ENCODE results near the gene CAPZB. TPM values are rescaled to one million over a fixed set of nuclear protein-coding genes. Genes with fewer than 3 reads are reported as not detected.

Gene CAPZB
- total and polyA plus RNA-seq, 10 donors = 139 to 386 (median 277) TPM

DNA sequence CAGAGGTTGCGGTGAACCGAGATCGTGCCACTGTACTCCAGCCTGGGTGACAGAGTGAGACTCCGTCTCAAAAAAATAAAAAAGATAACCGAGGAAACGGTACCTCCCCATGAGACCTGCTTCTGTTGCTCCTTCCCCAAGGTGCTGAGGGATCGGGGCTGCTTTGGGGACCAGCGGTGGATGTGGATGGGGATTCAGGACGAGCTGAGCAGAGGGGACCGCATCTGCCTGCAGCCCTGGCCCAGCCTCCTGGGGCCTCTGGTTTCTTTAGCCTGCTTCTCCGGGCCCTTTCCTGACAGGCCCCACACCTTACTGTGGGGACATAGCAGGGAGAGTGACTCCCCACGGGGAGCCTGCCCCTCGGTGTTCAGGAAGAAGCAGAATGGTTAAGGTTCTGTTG lies 156.2 kb downstream of the CAPZB start:
- intact Hi-C loops (cut with DNase I; ENCODE audit: low total_unique reads) = no loop called here
- Histone ChIP-seq H3K4me1 (no peaks in the 10 kb centered on the region), H3K9me3 (no peaks in the 10 kb centered on the region), H3K36me3 (peaks cover 0 to 91% (median 43%) of the 10 kb centered on the region in 6 donors), H3K27ac (no peak overlapping the region), H3K4me3 (no peak overlapping the region), H3K27me3 (replicated peaks in 1 of 7) (no peaks in the 10 kb centered on the region)
- 86 to 94% (median 93%) methylated on average over 12 to 13 of the region's 13 CpGs for WGBS, 5 donors
- DNase-seq = no peak
- TF ChIP-seq POLR2A (IDR thresholded peaks at IDR 0.05) (no peak), POLR2AphosphoS5 (IDR thresholded peaks at IDR 0.05) (peak in 1 of 3 donors; percentile 26)

DNA sequence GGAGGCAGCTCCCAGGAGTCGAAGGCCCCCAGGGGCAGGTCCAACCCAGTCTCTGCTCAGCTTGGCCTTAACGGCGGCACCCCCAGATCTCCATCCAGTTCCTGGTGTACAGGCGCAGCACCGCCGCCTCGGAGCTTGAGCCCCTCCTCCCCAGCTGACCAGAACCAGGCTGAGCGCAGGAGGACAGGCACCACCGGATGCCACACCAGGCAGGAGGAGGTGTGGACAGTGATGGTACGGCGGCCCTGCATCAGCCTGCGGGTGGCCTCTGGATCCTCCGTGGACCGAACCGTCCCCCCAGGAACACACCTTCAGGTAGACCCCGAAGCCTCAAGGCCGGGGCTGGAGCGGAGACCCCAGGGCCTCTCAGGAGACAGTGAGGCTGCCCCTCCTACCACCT lies 156.9 kb downstream of the CAPZB start:
- 75 to 96% (median 94%) methylated on average over 2 to 18 of the region's 18 CpGs for whole genome bisulfite sequencing, 5 donors
- Histone ChIP-seq H3K4me3 (no peak overlapping the region), H3K9me3 (no peaks in the 10 kb centered on the region), H3K27ac (no peak overlapping the region), H3K27me3 (replicated peaks in 1 of 7) (no peaks in the 10 kb centered on the region), H3K36me3 (peaks cover 0 to 98% (median 49%) of the 10 kb centered on the region in 6 donors), H3K4me1 (no peaks in the 10 kb centered on the region)
- peak in 1 of 3 donors; percentile 75 for TF ChIP-seq POLR2AphosphoS5 (IDR thresholded peaks at IDR 0.05)
- no peak for TF ChIP-seq POLR2A (IDR thresholded peaks at IDR 0.05)
- TF ChIP-seq, protein P1, sequence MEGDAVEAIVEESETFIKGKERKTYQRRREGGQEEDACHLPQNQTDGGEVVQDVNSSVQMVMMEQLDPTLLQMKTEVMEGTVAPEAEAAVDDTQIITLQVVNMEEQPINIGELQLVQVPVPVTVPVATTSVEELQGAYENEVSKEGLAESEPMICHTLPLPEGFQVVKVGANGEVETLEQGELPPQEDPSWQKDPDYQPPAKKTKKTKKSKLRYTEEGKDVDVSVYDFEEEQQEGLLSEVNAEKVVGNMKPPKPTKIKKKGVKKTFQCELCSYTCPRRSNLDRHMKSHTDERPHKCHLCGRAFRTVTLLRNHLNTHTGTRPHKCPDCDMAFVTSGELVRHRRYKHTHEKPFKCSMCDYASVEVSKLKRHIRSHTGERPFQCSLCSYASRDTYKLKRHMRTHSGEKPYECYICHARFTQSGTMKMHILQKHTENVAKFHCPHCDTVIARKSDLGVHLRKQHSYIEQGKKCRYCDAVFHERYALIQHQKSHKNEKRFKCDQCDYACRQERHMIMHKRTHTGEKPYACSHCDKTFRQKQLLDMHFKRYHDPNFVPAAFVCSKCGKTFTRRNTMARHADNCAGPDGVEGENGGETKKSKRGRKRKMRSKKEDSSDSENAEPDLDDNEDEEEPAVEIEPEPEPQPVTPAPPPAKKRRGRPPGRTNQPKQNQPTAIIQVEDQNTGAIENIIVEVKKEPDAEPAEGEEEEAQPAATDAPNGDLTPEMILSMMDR (IDR thresholded peaks at IDR 0.05 in 8 of 11, conservative IDR thresholded peaks at IDR 0.05 in 3 of 11) = no peak
- intact Hi-C loops (cut with DNase I; ENCODE audit: low total_unique reads) = no loop called here
- no peak for DNase-seq

DNA sequence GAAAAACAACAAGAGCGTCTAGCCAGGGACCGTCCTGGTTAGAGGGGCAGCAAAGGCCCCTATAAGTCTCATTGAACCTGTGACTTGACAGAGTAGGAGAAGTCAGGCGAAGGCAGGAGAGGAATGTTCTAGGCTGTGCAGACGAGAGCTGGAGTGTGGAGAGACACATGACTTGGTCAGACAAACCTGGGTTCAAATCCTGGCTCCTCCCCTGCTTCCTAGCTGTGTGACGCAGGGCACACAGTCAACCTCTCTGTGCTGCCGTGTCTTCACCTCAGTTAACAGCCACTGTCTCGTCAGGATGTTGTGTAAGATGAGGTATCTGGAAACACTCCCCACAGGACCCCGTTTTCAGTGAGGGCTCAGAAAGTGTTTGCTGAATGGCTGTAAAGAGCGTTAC lies 157.6 kb downstream of the CAPZB start:
- intact Hi-C loops (cut with DNase I; ENCODE audit: low total_unique reads) = no loop called here
- WGBS, 5 donors = 83 to 92% (median 88%) methylated on average over 9 of the region's 9 CpGs
- Histone ChIP-seq H3K4me3 (no peak overlapping the region), H3K27me3 (replicated peaks in 1 of 7) (no peaks in the 10 kb centered on the region), H3K4me1 (no peaks in the 10 kb centered on the region), H3K27ac (no peak overlapping the region), H3K36me3 (peaks cover 0 to 98% (median 51%) of the 10 kb centered on the region in 6 donors), H3K9me3 (no peaks in the 10 kb centered on the region)
- no peak for DNase-seq
- TF ChIP-seq, protein P1 (IDR thresholded peaks at IDR 0.05 in 8 of 11, conservative IDR thresholded peaks at IDR 0.05 in 3 of 11) = no peak
- TF ChIP-seq POLR2AphosphoS5 (IDR thresholded peaks at IDR 0.05) (no peak), POLR2A (IDR thresholded peaks at IDR 0.05) (no peak)

DNA sequence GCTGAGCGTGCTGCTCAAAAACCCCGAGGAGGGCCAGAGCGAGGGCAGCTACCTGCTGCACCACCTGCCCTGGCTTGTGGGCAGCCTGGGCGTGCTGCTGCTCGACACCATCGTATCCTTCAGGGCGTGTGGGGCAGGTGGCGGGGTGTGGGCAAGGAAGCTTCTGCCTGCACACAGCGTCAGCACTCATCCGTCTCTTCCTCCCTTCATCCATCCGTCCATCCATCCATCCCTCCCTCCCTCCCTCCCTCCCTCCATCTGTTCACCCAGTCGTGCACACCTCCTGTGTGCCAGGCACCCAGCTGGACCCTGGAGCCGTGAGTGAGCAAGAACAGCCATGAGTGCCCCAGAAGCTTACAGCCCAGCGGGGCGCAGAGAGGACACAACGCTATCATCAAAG lies 158.0 kb downstream of the CAPZB start:
- DNase-seq = no peak

More for the DNA sequence above, 158.0 kb downstream of the CAPZB start:
- intact Hi-C loops (cut with DNase I; ENCODE audit: low total_unique reads) = no loop called here
- H3K4me1 ChIP-seq = no peaks in the 10 kb centered on the region
- peaks cover 0 to 98% (median 51%) of the 10 kb centered on the region in 6 donors for H3K36me3 ChIP-seq
- no peak overlapping the region for H3K4me3 ChIP-seq
- no peak overlapping the region for H3K27ac ChIP-seq
- no peaks in the 10 kb centered on the region for H3K27me3 ChIP-seq (replicated peaks in 1 of 7)
- no peak for TF ChIP-seq POLR2A (IDR thresholded peaks at IDR 0.05)
- peak in 1 of 3 donors; percentile 62 for TF ChIP-seq POLR2AphosphoS5 (IDR thresholded peaks at IDR 0.05)
- TF ChIP-seq, protein P1 (IDR thresholded peaks at IDR 0.05 in 8 of 11, conservative IDR thresholded peaks at IDR 0.05 in 3 of 11) = no peak
- no peaks in the 10 kb centered on the region for H3K9me3 ChIP-seq
- 88 to 94% (median 92%) methylated on average over 16 of the region's 16 CpGs for WGBS, 5 donors

Measured in spleen (tissue), 11 donors.